Neural crest cell (in vitro differentiated cells): Measurements from ENCODE around the gene NOVA2. TPM values are rescaled to one million over a fixed set of nuclear protein-coding genes. Genes with fewer than 3 reads are reported as not detected.

ENCODE experiments used
- DNase-seq: peaks from one replicate; pipeline ENCODE4 v3.0.0; 2021; ENCODE audit warnings: low read depth, mixed read lengths, low spot score
- H3K27ac Mint-ChIP-seq: one replicate; pipeline ENCODE4 v1.8.0; 2021; ENCODE audit warnings: mild to moderate bottlenecking, mixed read lengths; ENCODE audit not compliant: unreplicated experiment
- H3K27me3 Mint-ChIP-seq: 2 replicates; pipeline ENCODE4 v1.8.0; 2021; ENCODE audit warnings: low read depth, mild to moderate bottlenecking, mixed read lengths
- H3K36me3 Mint-ChIP-seq: 2 replicates; pipeline ENCODE4 v1.8.0; 2021; ENCODE audit warnings: low read depth, mild to moderate bottlenecking, mixed read lengths
- H3K4me1 Mint-ChIP-seq: 2 replicates; pipeline ENCODE4 v1.8.0; 2021; ENCODE audit warnings: mixed read lengths
- H3K4me3 Mint-ChIP-seq: one replicate; pipeline ENCODE4 v1.8.0; 2021; ENCODE audit warnings: mild to moderate bottlenecking, mixed read lengths
- H3K9me3 Mint-ChIP-seq: 2 replicates; pipeline ENCODE4 v1.8.0; 2021; ENCODE audit warnings: mixed read lengths
- total RNA-seq: library from RNA; stranded (reverse); gene quantifications from 2 replicates; pipeline ENCODE4 v1.2.1, GENCODE V29; 2021
- TF ChIP-seq, protein P1 (sequence below): fragments of 200-600 bp; sonication (generic); conservative IDR thresholded peaks from 2 replicates; pipeline ENCODE4 v1.5.0; 2021; ENCODE audit warnings: antibody characterized with exemption, mild to moderate bottlenecking

The NOVA2 gene
- total RNA-seq, 1 donor from 2014 or later = 25.5 TPM

DNA sequence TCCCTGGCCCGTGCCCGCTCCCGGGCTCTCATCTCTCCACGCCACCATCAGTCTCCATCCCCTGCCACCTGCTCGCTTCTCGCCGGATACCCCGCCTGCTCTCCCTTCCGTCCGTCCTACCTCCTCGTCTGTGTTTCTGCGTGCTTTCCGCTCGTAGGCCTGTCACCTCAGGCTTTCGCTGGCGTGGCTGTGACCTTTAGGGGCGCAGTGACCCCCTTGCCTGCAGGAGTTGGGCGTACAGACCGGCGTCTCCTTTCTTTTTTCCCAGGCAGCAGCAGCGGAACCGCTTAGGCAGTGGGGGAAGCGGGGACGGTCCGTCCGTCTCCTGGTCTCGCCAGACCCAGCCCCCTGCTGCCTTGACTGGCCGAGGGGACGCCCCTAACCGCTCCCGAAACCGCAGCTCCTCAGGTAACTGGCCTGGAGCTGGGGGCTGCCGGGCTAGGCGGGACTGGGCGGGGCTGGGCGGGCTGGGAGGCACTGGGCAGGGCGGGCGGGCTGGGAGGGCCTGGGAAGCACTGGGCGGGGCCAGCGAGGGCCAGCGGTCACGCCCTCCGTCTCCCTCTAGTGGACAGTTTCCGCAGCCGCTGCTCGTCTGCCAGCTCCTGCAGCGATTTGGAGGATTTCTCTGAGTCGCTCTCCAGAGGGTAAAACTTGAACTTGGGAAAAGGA lies 42.9 kb upstream of the NOVA2 start:
- no peak overlapping the region for H3K27ac Mint-ChIP-seq
- H3K36me3 Mint-ChIP-seq = no peaks in the 10 kb centered on the region
- TF ChIP-seq, protein P1, sequence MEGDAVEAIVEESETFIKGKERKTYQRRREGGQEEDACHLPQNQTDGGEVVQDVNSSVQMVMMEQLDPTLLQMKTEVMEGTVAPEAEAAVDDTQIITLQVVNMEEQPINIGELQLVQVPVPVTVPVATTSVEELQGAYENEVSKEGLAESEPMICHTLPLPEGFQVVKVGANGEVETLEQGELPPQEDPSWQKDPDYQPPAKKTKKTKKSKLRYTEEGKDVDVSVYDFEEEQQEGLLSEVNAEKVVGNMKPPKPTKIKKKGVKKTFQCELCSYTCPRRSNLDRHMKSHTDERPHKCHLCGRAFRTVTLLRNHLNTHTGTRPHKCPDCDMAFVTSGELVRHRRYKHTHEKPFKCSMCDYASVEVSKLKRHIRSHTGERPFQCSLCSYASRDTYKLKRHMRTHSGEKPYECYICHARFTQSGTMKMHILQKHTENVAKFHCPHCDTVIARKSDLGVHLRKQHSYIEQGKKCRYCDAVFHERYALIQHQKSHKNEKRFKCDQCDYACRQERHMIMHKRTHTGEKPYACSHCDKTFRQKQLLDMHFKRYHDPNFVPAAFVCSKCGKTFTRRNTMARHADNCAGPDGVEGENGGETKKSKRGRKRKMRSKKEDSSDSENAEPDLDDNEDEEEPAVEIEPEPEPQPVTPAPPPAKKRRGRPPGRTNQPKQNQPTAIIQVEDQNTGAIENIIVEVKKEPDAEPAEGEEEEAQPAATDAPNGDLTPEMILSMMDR = peak; percentile 85
- peak overlapping the region; percentile 77 for H3K4me3 Mint-ChIP-seq
- peaks cover 51% of the 10 kb centered on the region for H3K27me3 Mint-ChIP-seq
- H3K9me3 Mint-ChIP-seq = no peaks in the 10 kb centered on the region
- H3K4me1 Mint-ChIP-seq = peaks cover 20% of the 10 kb centered on the region
- DNase-seq = peak; percentile 86

DNA sequence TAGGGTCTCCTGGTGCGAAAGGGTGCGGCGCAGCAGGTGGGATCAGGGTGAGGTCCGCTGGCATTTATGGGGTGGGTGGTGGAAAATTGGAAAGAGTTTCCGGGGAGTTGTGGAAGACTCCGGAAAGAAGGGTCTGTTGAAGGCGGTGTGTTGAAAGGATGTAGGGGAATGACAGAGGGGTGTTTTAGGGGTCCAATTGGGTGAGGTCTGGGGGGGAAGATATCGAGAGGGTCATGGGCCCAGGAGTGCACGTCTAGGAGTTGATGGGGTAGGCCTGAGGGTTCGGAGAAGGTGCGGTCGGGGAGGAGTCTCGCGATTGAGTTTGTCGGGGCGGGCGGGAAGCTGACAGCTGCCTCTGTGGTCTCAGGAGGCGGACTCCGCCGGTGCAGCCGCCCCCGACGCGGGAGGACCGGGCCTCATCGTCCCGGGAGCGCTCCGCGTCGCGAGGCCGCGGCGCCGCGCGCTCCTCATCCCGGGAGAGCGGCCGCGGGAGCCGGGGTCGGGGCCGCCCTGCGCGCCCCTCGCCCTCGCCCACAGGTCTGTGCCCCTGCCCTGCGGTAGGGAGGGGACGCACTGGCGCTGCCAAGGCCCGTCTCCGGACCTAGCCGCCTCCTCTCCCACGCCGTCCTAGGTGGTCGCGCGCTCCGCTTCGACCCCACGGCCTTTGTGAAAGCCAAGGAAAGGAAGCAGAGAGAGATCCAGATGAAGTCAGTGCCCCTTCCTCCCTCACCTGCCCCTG lies 42.2 kb upstream of the NOVA2 start:
- Mint-ChIP-seq H3K27ac (no peak overlapping the region), H3K36me3 (no peaks in the 10 kb centered on the region), H3K4me3 (peak overlapping the region; percentile 77), H3K9me3 (no peaks in the 10 kb centered on the region), H3K27me3 (peaks cover 48% of the 10 kb centered on the region), H3K4me1 (peaks cover 20% of the 10 kb centered on the region)
- DNase-seq = no peak
- TF ChIP-seq, protein P1 = no peak

DNA sequence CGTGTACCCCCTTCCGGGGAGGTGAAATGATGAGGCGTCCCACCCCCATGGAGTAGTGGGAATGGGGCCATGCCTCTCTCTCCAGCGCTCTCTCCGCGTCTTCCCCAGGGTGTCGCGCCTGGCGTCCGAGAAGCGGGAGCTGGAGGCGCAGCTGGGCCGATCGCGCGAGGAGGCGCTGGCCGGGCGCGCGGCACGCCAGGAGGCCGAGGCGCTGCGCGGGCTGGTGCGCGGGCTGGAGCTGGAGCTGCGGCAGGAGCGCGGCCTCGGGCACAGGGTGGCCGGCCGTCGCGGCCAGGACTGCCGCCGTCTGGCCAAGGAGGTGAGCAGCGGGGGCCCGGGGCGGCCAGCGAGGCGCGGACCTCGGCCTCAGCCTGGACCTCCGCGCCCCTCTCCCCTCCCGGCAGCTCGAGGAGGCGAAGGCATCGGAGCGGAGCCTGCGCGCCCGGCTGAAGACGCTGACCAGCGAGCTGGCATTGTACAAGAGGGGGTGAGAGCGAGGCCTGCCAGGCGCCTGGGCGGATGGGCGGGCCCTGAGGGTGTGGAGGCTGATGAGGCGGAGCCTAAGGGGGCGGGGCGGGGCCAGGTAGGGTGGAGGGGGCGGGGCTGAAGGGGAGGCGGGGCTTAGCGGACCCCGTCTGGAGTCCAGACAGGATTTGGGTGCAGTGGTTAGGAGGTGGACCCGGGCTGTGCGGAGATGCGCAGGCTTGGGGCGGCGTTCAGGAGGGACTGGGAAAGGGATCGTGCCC lies 41.4 kb upstream of the NOVA2 start:
- peaks cover 47% of the 10 kb centered on the region for H3K27me3 Mint-ChIP-seq
- peak overlapping the region; percentile 74 for H3K4me3 Mint-ChIP-seq
- H3K4me1 Mint-ChIP-seq = peaks cover 20% of the 10 kb centered on the region
- DNase-seq = peak; percentile 53
- no peaks in the 10 kb centered on the region for H3K9me3 Mint-ChIP-seq
- no peak overlapping the region for H3K27ac Mint-ChIP-seq
- H3K36me3 Mint-ChIP-seq = no peaks in the 10 kb centered on the region
- TF ChIP-seq, protein P1 = peak; percentile 11

DNA sequence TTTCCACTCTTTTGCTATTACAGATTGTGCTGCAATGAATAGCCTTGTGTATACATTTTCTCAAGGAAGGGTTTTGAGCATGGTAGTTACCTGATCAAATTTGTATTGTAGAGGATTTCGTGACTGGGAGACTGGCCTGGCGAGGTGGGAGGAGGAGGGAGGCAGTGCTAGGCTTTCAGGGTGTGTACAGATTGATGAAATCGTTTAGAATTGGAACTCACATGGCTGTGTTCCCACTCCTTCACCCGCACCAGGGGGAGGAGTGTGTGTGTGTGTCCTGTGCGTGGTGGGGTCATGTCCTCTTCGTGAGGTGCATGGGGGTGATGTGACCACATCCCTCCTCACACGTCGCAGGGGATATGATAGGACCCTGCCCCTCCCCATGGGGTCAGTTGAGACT lies 40.9 kb upstream of the NOVA2 start:
- TF ChIP-seq, protein P1 = no peak
- H3K27ac Mint-ChIP-seq = no peak overlapping the region
- no peaks in the 10 kb centered on the region for H3K9me3 Mint-ChIP-seq
- H3K27me3 Mint-ChIP-seq = peaks cover 46% of the 10 kb centered on the region
- H3K4me3 Mint-ChIP-seq = peak overlapping the region; percentile 72
- DNase-seq = no peak
- H3K36me3 Mint-ChIP-seq = no peaks in the 10 kb centered on the region
- peaks cover 23% of the 10 kb centered on the region for H3K4me1 Mint-ChIP-seq
